ENCODE data around the gene G0S2. TPM values are rescaled to one million over a fixed set of nuclear protein-coding genes. Genes with fewer than 3 reads are reported as not detected.

The G0S2 gene, protein sequence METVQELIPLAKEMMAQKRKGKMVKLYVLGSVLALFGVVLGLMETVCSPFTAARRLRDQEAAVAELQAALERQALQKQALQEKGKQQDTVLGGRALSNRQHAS
- total RNA-seq: 10 to 100 TPM in 2 of 4 donors, 1 to 10 TPM in 2; 1.8 to 84.2 (median 26.9) TPM

GRCh38 chr1:209674957-209675564 is at the start of gene G0S2:
TSS of gene G0S2 (plus strand) at chr1:209675412. CDS start at chr1:209675685, 273 bp downstream.
- TF ChIP-seq CTCF (IDR thresholded peaks at IDR 0.05) (no peak), EP300 (IDR thresholded peaks at IDR 0.05; ENCODE audit: low read depth) (no peak), POLR2A (IDR thresholded peaks at IDR 0.05) (peak; percentile 22), POLR2AphosphoS5 (IDR thresholded peaks at IDR 0.05) (peak in 1 of 3 donors; percentile 84)
- peaks cover 8 to 29% (median 19%) of the 10 kb centered on the region in 4 donors for H3K4me1 ChIP-seq
- in situ Hi-C loops (cut with MboI; ENCODE audit: low pct_ligation_motif_present in 1 of 4, low pct_unique_long_range_greater_than_20kb in 1 of 4, low sequenced_read_pairs in 3 of 4) (no loop called here), intact Hi-C loops (cut with DNase I; ENCODE audit: low total_unique reads) (no loop called here)
- DNase-seq: peak; percentile 79
- H3K27ac ChIP-seq: peak within 1 kb of the TSS; percentile 54 to 74 (median 61)
- 14 to 20% methylated on average over 1 to 27 of the region's 47 CpGs for WGBS, 2 donors (ENCODE audit: low coverage in 1 of 2)
- peak within 1 kb of the TSS; percentile 32 to 60 (median 33) for H3K4me3 ChIP-seq
- H3K9me3 ChIP-seq: no peaks in the 10 kb centered on the region
- H3K36me3 ChIP-seq: no peaks in the 10 kb centered on the region
- H3K27me3 ChIP-seq: no peaks in the 10 kb centered on the region

GRCh38 chr1:209625791-209626285 is 49.4 kb upstream of the G0S2 start:
- Histone ChIP-seq H3K4me1 (peaks cover under 1 to 18% (median 10%) of the 10 kb centered on the region in 4 donors), H3K27me3 (no peaks in the 10 kb centered on the region), H3K36me3 (no peaks in the 10 kb centered on the region), H3K27ac (no peak overlapping the region), H3K9me3 (no peaks in the 10 kb centered on the region), H3K4me3 (no peak overlapping the region)
- 90% methylated on average over 18 of the region's 18 CpGs; no CpG with 5 or more reads in 1 of the 2 donors for WGBS, 2 donors (ENCODE audit: low coverage in 1 of 2)
- TF ChIP-seq EP300 (IDR thresholded peaks at IDR 0.05; ENCODE audit: low read depth): no peak
- TF ChIP-seq POLR2A (IDR thresholded peaks at IDR 0.05): no peak
- TF ChIP-seq POLR2AphosphoS5 (IDR thresholded peaks at IDR 0.05): no peak
- no peak for TF ChIP-seq CTCF (IDR thresholded peaks at IDR 0.05)
- intact Hi-C loops (cut with DNase I; ENCODE audit: low total_unique reads): loop anchor here (5.0 kb wide), 1 partner anchor 49 kb away; no protein-coding TSS in a partner anchor
- in situ Hi-C loops (cut with MboI; ENCODE audit: low pct_ligation_motif_present in 1 of 4, low pct_unique_long_range_greater_than_20kb in 1 of 4, low sequenced_read_pairs in 3 of 4): loop anchor here in 1 of 4 donors (10.0 kb wide), 1 partner anchor 51 kb away; no protein-coding TSS in a partner anchor
- no peak for DNase-seq

DNA sequence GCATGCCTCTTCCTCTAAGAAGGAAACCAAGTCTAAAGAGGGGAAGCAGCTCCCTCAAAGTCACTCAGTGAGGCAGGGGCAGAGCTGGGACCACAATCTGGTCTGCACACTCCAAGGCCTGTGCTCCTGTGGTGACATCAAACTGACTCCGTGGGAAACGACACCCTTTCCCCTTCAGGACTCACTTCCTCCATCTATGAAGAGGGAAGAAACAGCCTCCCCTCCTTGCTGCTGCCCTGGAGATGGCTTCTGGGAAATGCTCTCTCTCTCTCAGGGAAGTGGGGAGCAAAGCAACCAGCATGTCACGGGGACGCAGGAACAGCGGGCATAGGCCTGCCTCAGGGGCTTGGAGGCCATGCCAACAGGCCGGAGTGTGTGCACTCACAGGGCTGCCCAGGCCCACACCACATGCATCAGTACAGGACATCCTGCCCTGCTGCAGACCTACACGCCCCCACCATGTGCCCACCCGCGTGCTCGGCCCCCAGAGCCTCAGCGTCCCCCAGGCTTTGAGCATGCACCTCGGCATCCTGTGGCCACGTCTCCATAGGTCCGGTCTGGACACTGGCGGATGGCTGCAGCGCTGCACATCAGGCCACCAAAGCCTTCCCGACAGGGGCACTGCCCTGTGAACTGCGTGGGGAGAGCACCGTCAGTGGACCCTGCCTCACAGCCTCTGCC is 48.7 kb upstream of the G0S2 start:
- no peak for TF ChIP-seq EP300 (IDR thresholded peaks at IDR 0.05; ENCODE audit: low read depth)
- TF ChIP-seq POLR2A (IDR thresholded peaks at IDR 0.05): no peak
- TF ChIP-seq CTCF (IDR thresholded peaks at IDR 0.05): no peak
- no peak for TF ChIP-seq POLR2AphosphoS5 (IDR thresholded peaks at IDR 0.05)
- no peak for DNase-seq
- Histone ChIP-seq H3K27me3 (no peaks in the 10 kb centered on the region), H3K4me3 (no peak overlapping the region), H3K9me3 (no peaks in the 10 kb centered on the region), H3K4me1 (peaks cover 0 to 15% (median 4%) of the 10 kb centered on the region in 4 donors), H3K27ac (no peak overlapping the region), H3K36me3 (no peaks in the 10 kb centered on the region)
- in situ Hi-C loops (cut with MboI; ENCODE audit: low pct_ligation_motif_present in 1 of 4, low pct_unique_long_range_greater_than_20kb in 1 of 4, low sequenced_read_pairs in 3 of 4) (loop anchor here in 1 of 4 donors (10.0 kb wide), 1 partner anchor 52 kb away; no protein-coding TSS in a partner anchor), intact Hi-C loops (cut with DNase I; ENCODE audit: low total_unique reads) (loop anchor here (5.0 kb wide), 1 partner anchor 49 kb away; no protein-coding TSS in a partner anchor)
- 87 to 93% methylated on average over 6 to 19 of the region's 19 CpGs for WGBS, 2 donors (ENCODE audit: low coverage in 1 of 2)

Measured in transverse colon (tissue), 4 donors.